GM21526 (cell line): Measurements from ENCODE around the gene CLEC10A.
"Not testable (repeated sequence)": the region's sequence is repeated elsewhere in the genome, so short reads cannot be mapped to it uniquely, and the experiment has no call there.

Source experiments
- ATAC-seq: cut with Tn5 transposase; IDR thresholded peaks from one replicate; pipeline ENCODE4 v1.9.1; 2021; ENCODE audit warnings: moderate library complexity; ENCODE audit not compliant: unreplicated experiment, low FRiP score

Gene CLEC10A

GRCh38 chr17:7109461-7110322 lies 29.6 kb upstream of the CLEC10A start:
- no peak for ATAC-seq

GRCh38 chr17:7108981-7109380 lies 28.9 kb upstream of the CLEC10A start:
- no peak for ATAC-seq

GRCh38 chr17:7108560-7108925 lies 28.5 kb upstream of the CLEC10A start:
- no peak for ATAC-seq

DNA sequence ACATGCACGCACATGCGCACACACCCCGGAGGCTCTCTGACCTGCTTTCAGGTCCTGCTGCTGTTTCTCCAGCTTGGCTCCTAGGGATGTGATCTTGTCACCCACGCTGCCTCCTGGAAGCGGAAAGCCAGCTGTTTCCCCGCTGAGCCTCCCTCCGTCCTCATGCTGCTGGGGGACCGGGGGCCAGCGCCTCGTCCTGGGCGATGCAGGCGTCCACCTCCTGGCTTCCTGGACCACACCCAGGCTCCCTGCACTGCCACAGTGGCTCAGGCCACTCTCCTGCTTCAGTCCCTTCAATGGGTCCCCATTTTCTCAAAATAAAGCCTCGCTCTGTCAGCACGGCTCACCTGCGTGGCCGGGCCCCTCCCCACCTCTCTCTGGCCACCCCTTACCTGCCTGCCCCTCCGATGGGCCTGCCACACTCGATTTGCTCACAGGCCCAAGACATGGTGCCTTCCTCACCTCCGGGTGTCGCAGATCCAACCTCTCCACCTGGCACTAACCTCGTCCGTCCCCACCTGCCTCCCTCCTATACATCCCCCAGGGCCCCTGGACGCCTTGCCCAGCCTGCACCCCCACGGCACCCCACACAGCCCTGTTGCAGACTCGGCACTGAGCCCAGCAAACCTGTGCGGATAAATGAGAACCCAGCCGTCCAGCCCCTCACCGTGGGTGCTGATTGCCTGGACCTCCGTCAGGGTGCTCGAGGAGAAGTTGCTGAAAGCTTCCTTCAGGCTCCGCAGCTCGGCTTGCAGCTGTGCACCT lies 27.9 kb upstream of the CLEC10A start:
- ATAC-seq = no peak

DNA sequence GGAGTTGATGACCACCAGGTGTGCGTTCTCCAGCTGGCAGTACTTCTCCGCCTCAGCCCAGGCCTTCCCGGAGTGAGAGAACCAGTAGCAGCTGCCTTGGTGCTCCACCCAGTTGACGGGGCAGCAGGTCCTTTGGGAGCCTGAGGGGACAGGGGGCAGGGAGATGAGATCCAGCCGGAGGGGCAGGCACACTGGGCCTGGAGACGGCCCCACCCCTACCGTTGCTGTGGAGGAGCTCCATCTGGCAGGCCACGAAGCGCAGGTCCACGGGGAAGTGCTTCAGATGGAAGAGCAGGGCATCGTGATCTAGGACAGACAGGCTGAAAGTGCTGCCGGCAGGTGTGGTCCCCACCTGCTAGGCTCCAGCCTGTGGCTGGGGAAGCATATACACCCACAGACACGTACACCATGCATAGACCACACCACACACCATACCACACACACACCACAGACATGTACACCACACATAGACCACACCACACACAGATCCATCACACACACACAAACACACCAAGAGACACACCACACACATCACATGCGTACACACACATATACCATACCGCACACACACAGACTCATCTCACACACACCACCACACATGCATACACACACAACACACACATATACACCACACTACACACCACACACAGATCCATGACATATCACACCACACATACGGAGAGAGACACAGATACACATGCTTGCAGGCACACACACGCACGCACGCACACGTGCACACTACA lies 27.1 kb upstream of the CLEC10A start:
- no peak for ATAC-seq

GRCh38 chr17:7102421-7102820 lies 22.4 kb upstream of the CLEC10A start:
- no peak for ATAC-seq

- no peak for ATAC-seq
Measured at GRCh38 chr17:7101531-7101930, 21.5 kb upstream of the CLEC10A start.

GRCh38 chr17:7100641-7101379 lies 20.8 kb upstream of the CLEC10A start:
- not testable (repeated sequence) for ATAC-seq

GRCh38 chr17:7098802-7099459 lies 18.9 kb upstream of the CLEC10A start:
- no peak for ATAC-seq

DNA sequence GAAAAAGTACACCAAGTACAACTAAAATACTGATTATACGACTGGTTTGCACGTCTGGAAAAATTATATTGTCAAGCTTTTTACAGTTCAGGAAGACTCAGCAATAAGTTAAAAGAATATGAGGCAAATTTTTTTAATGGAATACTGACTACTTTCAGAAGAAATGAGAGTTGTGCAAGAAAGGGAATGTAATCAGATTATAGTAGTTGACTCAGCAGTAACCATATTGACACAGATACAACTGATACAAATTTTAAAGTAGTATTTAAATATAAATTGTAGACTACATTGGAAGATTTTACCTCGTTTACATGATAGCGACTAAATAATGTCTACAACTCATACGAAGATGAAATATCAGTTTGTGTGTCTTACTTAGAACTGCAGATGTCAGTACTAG lies 17.9 kb upstream of the CLEC10A start:
- ATAC-seq = no peak

DNA sequence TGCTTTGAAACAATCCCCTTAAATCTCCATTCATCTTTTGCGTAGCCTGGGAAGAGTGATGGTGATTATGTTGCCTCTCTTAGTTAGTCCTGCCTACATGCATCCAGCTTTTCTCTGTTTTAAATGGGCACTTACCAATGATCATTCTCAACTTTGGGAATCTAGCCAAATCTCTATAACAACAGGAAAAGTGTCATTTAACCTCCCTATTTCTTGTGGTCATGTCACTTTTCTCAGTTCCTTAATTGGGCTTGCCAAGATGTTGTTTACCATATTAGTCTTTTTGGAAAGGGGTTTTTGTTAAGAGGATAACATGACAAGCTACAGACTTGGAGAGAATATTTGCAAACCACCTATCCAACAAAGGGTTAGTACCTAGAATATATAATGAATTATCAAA lies 15.6 kb upstream of the CLEC10A start:
- ATAC-seq = no peak

DNA sequence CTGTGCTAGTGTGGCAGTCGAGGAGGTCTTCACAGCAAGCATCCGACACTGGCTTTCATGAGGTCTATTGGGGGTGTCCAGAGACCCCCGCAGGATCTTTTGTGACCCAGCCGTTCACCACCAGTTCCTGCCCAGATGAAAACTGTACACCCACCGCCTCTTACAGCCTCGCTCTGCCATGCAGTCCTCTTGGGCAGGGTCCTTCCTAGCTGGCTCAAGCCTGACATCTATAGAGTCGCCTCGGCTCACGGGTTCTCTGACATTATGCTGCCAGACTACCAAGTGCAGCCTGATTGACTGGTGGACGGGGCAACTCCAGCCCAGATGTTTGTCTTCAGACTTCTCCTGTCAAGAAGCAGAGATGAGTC lies 14.6 kb upstream of the CLEC10A start:
- no peak for ATAC-seq

- ATAC-seq = not testable (repeated sequence)
Measured at GRCh38 chr17:7091311-7092005, 11.4 kb upstream of the CLEC10A start.

DNA sequence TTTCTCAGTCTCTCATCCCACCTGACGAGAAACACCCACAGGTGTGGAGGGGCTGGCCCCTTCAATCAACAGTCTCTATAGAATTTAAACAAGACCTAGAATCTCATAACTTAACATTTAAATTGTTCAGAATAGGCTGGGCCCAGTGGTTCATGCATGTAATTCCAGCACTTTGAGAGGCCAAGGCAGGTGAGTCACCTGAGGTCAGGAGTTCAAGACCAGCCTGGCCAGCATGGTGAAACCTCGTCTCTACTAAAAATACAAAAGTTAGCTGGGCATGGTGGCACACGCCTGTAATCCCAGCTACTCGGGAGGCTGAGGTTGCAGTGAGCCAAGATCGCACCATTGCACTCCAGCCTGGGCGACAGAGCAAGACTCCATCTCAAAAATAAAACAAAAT lies 9.5 kb upstream of the CLEC10A start:
- ATAC-seq = not testable (repeated sequence)

- not testable (repeated sequence) for ATAC-seq
Measured at GRCh38 chr17:7088442-7088841, 8.4 kb upstream of the CLEC10A start.

DNA sequence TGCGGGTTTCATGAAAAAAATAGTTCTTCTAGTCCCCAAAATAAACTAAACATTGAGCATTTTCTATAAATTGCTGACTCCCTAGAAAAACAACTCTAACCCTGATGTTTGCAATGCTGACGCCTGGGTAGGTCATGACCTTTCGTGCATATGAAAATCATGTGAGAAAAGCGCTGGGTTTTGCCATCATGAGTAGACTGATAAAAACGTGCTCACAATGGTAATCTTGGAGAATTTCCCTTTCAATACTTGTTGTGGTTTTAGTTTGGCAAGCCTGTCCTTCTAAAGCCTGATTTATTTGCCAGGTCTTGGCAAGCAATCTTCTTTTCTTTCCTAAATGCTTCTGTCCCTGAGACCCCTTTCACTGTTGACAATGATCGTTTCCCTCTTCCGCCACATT lies 4.0 kb upstream of the CLEC10A start:
- no peak for ATAC-seq

GRCh38 chr17:7083592-7083991 lies 3.5 kb upstream of the CLEC10A start:
- ATAC-seq = no peak

DNA sequence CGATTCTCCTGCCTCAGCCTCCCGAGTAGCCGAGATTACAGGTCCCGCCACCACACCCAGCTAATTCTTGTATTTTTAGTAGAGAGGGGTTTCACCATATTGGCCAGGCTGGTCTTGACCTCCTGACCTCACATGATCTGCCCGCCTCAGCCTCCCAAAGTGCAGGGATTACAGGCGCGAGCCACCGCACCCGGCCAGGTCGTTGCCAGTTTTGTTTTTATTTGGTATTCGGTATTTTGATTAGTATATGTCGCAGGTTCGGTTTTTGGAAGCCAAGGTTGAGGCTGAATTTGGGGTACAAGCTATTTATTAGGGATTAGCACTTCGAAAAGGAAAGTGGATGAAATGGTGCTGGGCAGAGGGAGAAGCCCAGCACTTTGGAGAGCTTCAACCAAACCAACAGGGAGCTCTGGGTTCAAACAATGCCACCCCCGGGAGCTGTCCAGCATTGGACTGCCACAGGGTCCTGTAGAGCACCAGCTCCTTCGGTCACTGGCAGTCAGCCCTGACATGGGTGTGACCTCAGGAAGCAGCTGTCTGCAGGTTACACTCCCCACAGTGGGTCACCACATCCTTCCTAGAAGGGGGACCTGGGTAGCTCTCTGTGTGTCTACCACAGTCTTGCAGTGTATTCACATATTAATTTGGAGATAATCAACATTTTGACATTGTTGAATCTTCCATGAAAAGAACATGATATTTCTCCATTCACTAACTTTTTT lies 1.5 kb upstream of the CLEC10A start:
- ATAC-seq = no peak
